Endothelial cell of umbilical vein (primary cell): Measurements from ENCODE around the gene TMTC1. TPM values are rescaled to one million over a fixed set of nuclear protein-coding genes. Genes with fewer than 3 reads are reported as not detected.

ENCODE experiments used
- BruUV-seq: library from RNA; stranded (reverse); fragments of 400-500 nt; replicated peaks from 2 replicates; lab custom pipeline; 2021; lab: Mats Ljungman, UMichigan
- CTCF ChIA-PET: fragments of 300-600, 350-600 bp; sonication (Branson Sonifier 250); formaldehyde crosslinking; loops from one replicate; lab custom pipeline; 2021; ENCODE audit warnings: antibody characterized with exemption, inconsistent platforms; lab: Charles Lee
- POLR2A ChIA-PET: fragments of 300-600, 350-600 bp; sonication (Branson Sonifier 250); formaldehyde crosslinking; loops from one replicate; lab custom pipeline; 2021; ENCODE audit warnings: antibody characterized with exemption, inconsistent platforms; lab: Charles Lee
- DNase-seq: peaks from one replicate; pipeline ENCODE4 v3.0.0-alpha.2; 2011; ENCODE audit warnings: low read depth, low spot score
- FAIRE-seq: peaks from 2 replicates; lab custom pipeline; 2011; peaks lifted over from hg19 to GRCh38; lab: Jason Lieb, UNC
- H2AFZ ChIP-seq: 2 replicates; pipeline ENCODE4 v1.6.0; 2012; ENCODE audit warnings: low read depth, low read length, control low read depth, inconsistent platforms
- H3K27ac ChIP-seq: 2 replicates; pipeline ENCODE4 v1.5.1; 2011; ENCODE audit warnings: low read depth, mild to moderate bottlenecking, control low read depth, low read length, moderate library complexity; ENCODE audit not compliant: insufficient read depth
- H3K27me3 ChIP-seq, 2 experiments: 2 replicates each; pipeline versions ENCODE4 v1.6.0 to v1.6.1; 2011; ENCODE audit warnings: low read length in 2 of 2, mixed read lengths in 1 of 2; ENCODE audit not compliant: control insufficient read depth in 2 of 2, insufficient read depth in 2 of 2
- H3K36me3 ChIP-seq, 2 experiments: 2 replicates in 1 of 2; 3 replicates in 1 of 2; pipeline ENCODE4 v1.5.1; 2011; ENCODE audit warnings: low read length in 2 of 2, mild to moderate bottlenecking in 1 of 2, moderate library complexity in 1 of 2; ENCODE audit not compliant: control insufficient read depth in 2 of 2, insufficient read depth in 2 of 2; ENCODE audit errors: extremely low read depth in 1 of 2
- H3K4me1 ChIP-seq: 3 replicates; pipeline ENCODE4 v1.5.1; 2011; ENCODE audit warnings: mild to moderate bottlenecking, low read length; ENCODE audit not compliant: control insufficient read depth, insufficient read depth; ENCODE audit errors: extremely low read depth
- H3K4me2 ChIP-seq: 2 replicates; pipeline ENCODE4 v1.6.1; 2011; ENCODE audit warnings: low read length, control low read depth, mixed read lengths; ENCODE audit not compliant: insufficient read depth
- H3K4me3 ChIP-seq, 3 experiments: fragments of 200-600 bp in 1 of 3; sonication (generic), shearing (Covaris generic) in 1 of 3; replicated peaks in 1 of 3; 2 replicates each; pipeline ENCODE4 v1.5.1; 2011 to 2016; ENCODE audit warnings: control low read depth in 3 of 3, low read length in 3 of 3, mild to moderate bottlenecking in 2 of 3, inconsistent platforms in 1 of 3, low read depth in 1 of 3, moderate library complexity in 1 of 3; ENCODE audit not compliant: insufficient read depth in 1 of 3
- H3K79me2 ChIP-seq: 2 replicates; pipeline ENCODE4 v1.6.0; 2012; ENCODE audit warnings: low read length, inconsistent platforms; ENCODE audit not compliant: control insufficient read depth, insufficient read depth
- H3K9ac ChIP-seq: replicated peaks from 2 replicates; pipeline ENCODE3; 2011; ENCODE audit warnings: low read length, control low read depth; ENCODE audit not compliant: insufficient read depth; ENCODE audit errors: extremely low read depth
- H3K9me1 ChIP-seq: replicated peaks from 3 replicates; pipeline ENCODE4 v1.6.0; 2011; ENCODE audit warnings: mild to moderate bottlenecking, low read length; ENCODE audit not compliant: control insufficient read depth, insufficient read depth; ENCODE audit errors: extremely low read depth
- H3K9me3 ChIP-seq: replicated peaks from 2 replicates; pipeline ENCODE4 v1.5.1; 2012; ENCODE audit warnings: low read length, inconsistent platforms; ENCODE audit not compliant: control insufficient read depth, insufficient read depth
- H4K20me1 ChIP-seq: replicated peaks from 2 replicates; pipeline ENCODE3; 2011; ENCODE audit warnings: mild to moderate bottlenecking, low read length; ENCODE audit not compliant: control insufficient read depth, insufficient read depth; ENCODE audit errors: extremely low read depth
- EZH2 ChIP-seq: IDR thresholded peaks from 2 replicates; pipeline ENCODE4 v1.6.1; 2012; ENCODE audit warnings: borderline replicate concordance, low read depth, mild to moderate bottlenecking, moderate library complexity, low read length, inconsistent platforms; ENCODE audit not compliant: severe bottlenecking
- FOS ChIP-seq: IDR thresholded peaks from 2 replicates; pipeline ENCODE4 v1.6.1; 2011; ENCODE audit warnings: mild to moderate bottlenecking, low read length, moderate library complexity, borderline replicate concordance; ENCODE audit not compliant: insufficient read depth
- GATA2 ChIP-seq: IDR thresholded peaks from 2 replicates; pipeline ENCODE4 v1.7.0; 2011; ENCODE audit warnings: low read depth, mild to moderate bottlenecking, moderate library complexity, mixed read lengths, low read length; ENCODE audit not compliant: insufficient read length, insufficient read depth
- JUN ChIP-seq: IDR thresholded peaks from 2 replicates; pipeline ENCODE4 v1.6.1; 2011; ENCODE audit warnings: borderline replicate concordance, low read depth; ENCODE audit not compliant: insufficient read length, insufficient read depth
- MYC ChIP-seq: IDR thresholded peaks from one replicate; pipeline ENCODE4 v1.6.1; 2011; ENCODE audit warnings: mild to moderate bottlenecking, low read depth, low read length
- POLR2A ChIP-seq: IDR thresholded peaks from 2 replicates; pipeline ENCODE4 v1.6.1; 2012; ENCODE audit warnings: low read depth, mild to moderate bottlenecking, control low read depth, low read length
- POLR2AphosphoS5 ChIP-seq: IDR thresholded peaks from 2 replicates; pipeline ENCODE4 v1.6.1; 2012; ENCODE audit warnings: low read depth, mild to moderate bottlenecking, control low read depth, low read length, moderate library complexity; ENCODE audit not compliant: insufficient read depth
- dilution Hi-C: fragments of 300-500 bp; cut with MboI; formaldehyde crosslinking; loops from one replicate; pipeline ENCODE4 v1.15.0; 2019; ENCODE audit warnings: low sequenced_read_pairs; ENCODE audit not compliant: extremely low pct_ligation_motif_present
- intact Hi-C: fragments of 100-400 bp; cut with micrococcal nuclease; formaldehyde crosslinking; loops from one replicate; pipeline ENCODE4 v1.10.0; 2022
- polyA plus RNA-seq, 4 experiments: library from polyadenylated mRNA; depleted of rRNA in 3 of 4; stranded (reverse) in 3 of 4; unstranded in 1 of 4; fragments of >200 nt; gene quantifications; 2 replicates each; pipeline versions ENCODE4 v1.2.1 to v1.2.3, GENCODE V29; 2011 to 2012; ENCODE audit warnings: missing spikeins in 1 of 4
- total RNA-seq: library from RNA; stranded (reverse); gene quantifications from 2 replicates; pipeline ENCODE4 v1.2.3, GENCODE V29; 2021
- TF ChIP-seq, protein P1 (sequence below), 2 donors: IDR thresholded peaks; 1 replicate in 1 of 2; 2 replicates in 1 of 2; pipeline ENCODE4 v1.5.1; 2011; ENCODE audit warnings: low read length in 2 of 2, mild to moderate bottlenecking in 2 of 2, moderate library complexity in 2 of 2, control low read depth in 1 of 2, inconsistent platforms in 1 of 2, low read depth in 1 of 2; ENCODE audit not compliant: insufficient read depth in 1 of 2; ENCODE audit errors: extremely low read depth in 1 of 2
- TF ChIP-seq, protein P2 (sequence below): IDR thresholded peaks from 2 replicates; pipeline ENCODE4 v1.6.1; 2011; ENCODE audit not compliant: insufficient read depth, insufficient read length

The TMTC1 gene
- total and polyA plus RNA-seq, 2 donors (not counting 3 experiments of a cell fraction or from before 2014, with no cell fraction given) = 5.4 to 5.9 TPM

- H2AFZ ChIP-seq = no peak overlapping the region
These were observed 82.8 kb downstream of the TMTC1 start for GRCh38 chr12:29700761-29701481.

More at GRCh38 chr12:29700761-29701481, 82.8 kb downstream of the TMTC1 start:
- no peaks in the 10 kb centered on the region for H3K4me1 ChIP-seq
- H3K9ac ChIP-seq = no peak overlapping the region
- no peaks in the 10 kb centered on the region for H3K27me3 ChIP-seq
- ChIA-PET CTCF (interaction anchor here (0.7 kb wide), 1 partner anchor 92 kb away, joined by 3 read pairs; no protein-coding TSS in a partner anchor), POLR2A (no interaction called here)
- no peaks in the 10 kb centered on the region for H3K36me3 ChIP-seq
- no peaks in the 10 kb centered on the region for H3K79me2 ChIP-seq
- intact Hi-C loops = no loop called here
- H3K9me3 ChIP-seq = no peaks in the 10 kb centered on the region
- dilution Hi-C loops = no loop called here
- no peaks in the 10 kb centered on the region for H3K9me1 ChIP-seq
- no TSS peak for BruUV-seq
- no peaks in the 10 kb centered on the region for H4K20me1 ChIP-seq
- TF ChIP-seq GATA2 (no peak), JUN (no peak), POLR2AphosphoS5 (no peak), MYC (no peak), POLR2A (no peak), FOS (no peak), EZH2 (no peak)
- TF ChIP-seq, protein P1, sequence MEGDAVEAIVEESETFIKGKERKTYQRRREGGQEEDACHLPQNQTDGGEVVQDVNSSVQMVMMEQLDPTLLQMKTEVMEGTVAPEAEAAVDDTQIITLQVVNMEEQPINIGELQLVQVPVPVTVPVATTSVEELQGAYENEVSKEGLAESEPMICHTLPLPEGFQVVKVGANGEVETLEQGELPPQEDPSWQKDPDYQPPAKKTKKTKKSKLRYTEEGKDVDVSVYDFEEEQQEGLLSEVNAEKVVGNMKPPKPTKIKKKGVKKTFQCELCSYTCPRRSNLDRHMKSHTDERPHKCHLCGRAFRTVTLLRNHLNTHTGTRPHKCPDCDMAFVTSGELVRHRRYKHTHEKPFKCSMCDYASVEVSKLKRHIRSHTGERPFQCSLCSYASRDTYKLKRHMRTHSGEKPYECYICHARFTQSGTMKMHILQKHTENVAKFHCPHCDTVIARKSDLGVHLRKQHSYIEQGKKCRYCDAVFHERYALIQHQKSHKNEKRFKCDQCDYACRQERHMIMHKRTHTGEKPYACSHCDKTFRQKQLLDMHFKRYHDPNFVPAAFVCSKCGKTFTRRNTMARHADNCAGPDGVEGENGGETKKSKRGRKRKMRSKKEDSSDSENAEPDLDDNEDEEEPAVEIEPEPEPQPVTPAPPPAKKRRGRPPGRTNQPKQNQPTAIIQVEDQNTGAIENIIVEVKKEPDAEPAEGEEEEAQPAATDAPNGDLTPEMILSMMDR (IDR thresholded peaks at IDR 0.05; ENCODE audit: extremely low read depth in 1 of 2, insufficient read depth in 1 of 2, low read depth in 1 of 2, low read length in 2 of 2) = no peak
- TF ChIP-seq, protein P2, sequence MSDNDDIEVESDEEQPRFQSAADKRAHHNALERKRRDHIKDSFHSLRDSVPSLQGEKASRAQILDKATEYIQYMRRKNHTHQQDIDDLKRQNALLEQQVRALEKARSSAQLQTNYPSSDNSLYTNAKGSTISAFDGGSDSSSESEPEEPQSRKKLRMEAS = no peak
- no peak overlapping the region for H3K27ac ChIP-seq
- H3K4me2 ChIP-seq = no peak overlapping the region
- no peak overlapping the region for H3K4me3 ChIP-seq
- DNase-seq (no peak), FAIRE-seq (no peak)
